Measurements from ENCODE around the gene TMPRSS7. TPM values are rescaled to one million over a fixed set of nuclear protein-coding genes. Genes with fewer than 3 reads are reported as not detected.
A peak's percentile ranks its signal among the peaks of the same experiment; 100 is the strongest.

TMPRSS7 gene
- total and polyA plus RNA-seq, 2 donors = 0.05 to 0.09 TPM

DNA sequence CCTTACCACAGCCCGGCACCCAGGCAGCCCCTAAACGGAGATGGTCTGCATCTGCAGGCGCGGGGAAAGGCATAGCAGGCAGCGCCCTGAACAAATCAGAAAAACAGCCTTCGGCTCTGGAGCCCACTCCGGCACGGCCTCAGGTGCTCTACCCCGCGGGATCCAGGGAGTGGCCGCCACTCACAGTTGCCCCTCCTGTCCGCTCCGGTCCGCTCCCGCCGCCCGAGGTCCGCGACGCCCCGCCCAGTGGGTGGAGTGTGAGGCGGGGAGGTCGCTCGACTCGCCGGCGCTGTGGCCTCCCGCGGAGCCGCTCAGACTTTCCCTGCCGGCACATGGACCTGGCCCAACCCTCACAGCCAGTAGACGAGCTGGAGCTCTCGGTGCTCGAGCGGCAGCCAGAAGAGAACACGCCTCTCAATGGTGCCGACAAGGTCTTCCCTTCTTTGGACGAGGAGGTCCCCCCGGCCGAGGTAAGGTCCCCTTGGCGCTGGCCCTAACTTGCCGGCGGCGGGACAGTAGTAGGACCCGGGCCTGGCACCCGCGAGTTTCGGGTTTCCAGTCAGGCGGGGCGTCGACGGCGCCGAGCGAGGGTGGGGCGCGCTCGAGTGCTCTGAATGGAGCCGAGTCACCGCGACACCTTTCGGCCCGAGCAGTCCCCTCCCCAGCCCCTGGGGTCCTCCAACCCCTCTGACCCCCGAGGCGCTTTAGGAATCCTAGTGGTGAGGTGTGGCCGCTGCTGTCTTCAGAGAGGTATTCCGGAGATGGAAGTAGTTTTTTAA is 51.7 kb downstream of the TMPRSS7 start, which contains the start of gene C3orf52:
Gene C3orf52 (plus strand): TSS at position 314 of the 779 bp plus-strand sequence. CDS start 19 bp downstream, at position 333.
- DNase-seq (ENCODE audit: low read depth in 6 of 9, low spot score in 9 of 9) = peak in 4 of 9 donors; percentile 35 to 73 (median 53)
- peak within 1 kb of the TSS; percentile 73 to 87 for H3K4me3 ChIP-seq (ENCODE audit: low read length in 2 of 2)
- WGBS = 1% methylated on average over 67 of the region's 67 CpGs
- H3K36me3 ChIP-seq (ENCODE audit: control insufficient read depth in 2 of 2, insufficient read depth in 2 of 2, low read length in 1 of 2) = no peaks in the 10 kb centered on the region
- H3K4me1 ChIP-seq (ENCODE audit: control insufficient read depth in 2 of 2, insufficient read depth in 2 of 2, low read length in 2 of 2) = peaks cover 30 to 46% of the 10 kb centered on the region in 2 donors
- H3K9me3 ChIP-seq (ENCODE audit: control insufficient read depth in 2 of 2, insufficient read depth in 1 of 2, low read length in 1 of 2) = no peaks in the 10 kb centered on the region
- peak within 1 kb of the TSS; percentile 32 to 81 for H3K27ac ChIP-seq (ENCODE audit: low read depth in 1 of 2, low read length in 1 of 2)
- peaks cover 0 to 10% of the 10 kb centered on the region in 2 donors for H3K27me3 ChIP-seq (ENCODE audit: control insufficient read depth in 2 of 2, insufficient read depth in 1 of 2, low read length in 1 of 2)

DNA sequence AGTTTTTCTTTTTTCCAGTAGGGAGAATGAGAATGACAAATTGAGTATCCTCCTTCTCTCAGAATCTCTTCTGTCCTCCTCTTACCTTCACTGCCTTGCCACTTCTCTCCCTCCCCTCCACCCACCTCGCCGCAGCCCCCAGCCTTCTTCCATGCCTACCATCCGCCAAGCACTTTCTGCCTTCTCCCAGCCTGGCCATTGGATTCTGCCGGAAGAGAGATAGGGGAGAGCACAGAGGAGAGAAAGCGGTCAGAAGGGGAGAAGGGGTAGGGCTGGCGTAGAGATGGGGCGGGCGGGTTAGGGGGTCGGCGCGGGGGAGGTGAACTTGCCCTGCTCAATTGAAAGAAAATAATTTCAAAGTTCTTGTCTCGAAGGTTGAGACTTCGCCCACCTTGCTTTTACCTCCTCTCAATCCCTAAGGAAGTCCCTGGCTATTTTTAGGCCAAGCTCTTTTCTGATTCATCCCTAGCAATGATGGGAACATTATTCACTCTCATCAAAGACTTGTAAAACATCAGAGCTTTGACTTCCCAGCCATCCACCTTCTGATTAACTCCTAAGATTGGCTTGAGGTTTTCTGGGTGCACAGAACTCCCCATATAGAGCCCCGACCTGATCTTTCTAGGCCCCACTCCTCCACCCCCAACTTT is 52.5 kb downstream of the TMPRSS7 start:
- no peaks in the 10 kb centered on the region for H3K9me3 ChIP-seq (ENCODE audit: control insufficient read depth in 2 of 2, insufficient read depth in 1 of 2, low read length in 1 of 2)
- WGBS = 38% methylated on average over 14 of the region's 14 CpGs
- no peaks in the 10 kb centered on the region for H3K36me3 ChIP-seq (ENCODE audit: control insufficient read depth in 2 of 2, insufficient read depth in 2 of 2, low read length in 1 of 2)
- H3K4me1 ChIP-seq (ENCODE audit: control insufficient read depth in 2 of 2, insufficient read depth in 2 of 2, low read length in 2 of 2) = peaks cover 30 to 51% of the 10 kb centered on the region in 2 donors
- no peak for DNase-seq (ENCODE audit: low read depth in 6 of 9, low spot score in 9 of 9)
- H3K27me3 ChIP-seq (ENCODE audit: control insufficient read depth in 2 of 2, insufficient read depth in 1 of 2, low read length in 1 of 2) = peaks cover 0 to 10% of the 10 kb centered on the region in 2 donors
- no peak overlapping the region for H3K27ac ChIP-seq (ENCODE audit: low read depth in 1 of 2, low read length in 1 of 2)
- H3K4me3 ChIP-seq (ENCODE audit: low read length in 2 of 2) = peak overlapping the region; percentile 73 to 87

DNA sequence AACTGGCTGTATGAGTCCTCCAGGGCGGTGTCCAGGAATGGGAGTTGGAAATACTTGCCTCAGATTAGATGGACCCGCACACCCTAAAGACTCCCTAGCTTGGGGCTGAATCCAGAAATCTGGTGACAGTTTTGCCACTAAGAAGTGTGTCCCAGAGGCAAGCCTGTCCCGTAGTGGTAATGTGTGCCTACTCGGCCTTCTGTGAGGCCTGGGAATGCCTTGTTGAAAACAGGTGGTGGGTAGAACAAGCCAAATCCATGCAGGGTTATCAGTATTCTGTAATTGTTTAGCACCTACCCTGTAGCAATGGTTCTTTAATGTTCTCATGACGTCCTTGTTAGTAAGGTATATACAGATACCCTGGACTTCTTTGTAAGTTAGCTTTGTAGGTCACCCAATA is 53.2 kb downstream of the TMPRSS7 start:
- 96% methylated on average over 5 of the region's 5 CpGs for WGBS
- DNase-seq (ENCODE audit: low read depth in 6 of 9, low spot score in 9 of 9) = no peak
- peaks cover 37 to 57% of the 10 kb centered on the region in 2 donors for H3K4me1 ChIP-seq (ENCODE audit: control insufficient read depth in 2 of 2, insufficient read depth in 2 of 2, low read length in 2 of 2)
- H3K4me3 ChIP-seq (ENCODE audit: low read length in 2 of 2) = peak overlapping the region; percentile 73 to 87
- H3K27ac ChIP-seq (ENCODE audit: low read depth in 1 of 2, low read length in 1 of 2) = no peak overlapping the region
- H3K27me3 ChIP-seq (ENCODE audit: control insufficient read depth in 2 of 2, insufficient read depth in 1 of 2, low read length in 1 of 2) = peaks cover 0 to 10% of the 10 kb centered on the region in 2 donors
- no peaks in the 10 kb centered on the region for H3K9me3 ChIP-seq (ENCODE audit: control insufficient read depth in 2 of 2, insufficient read depth in 1 of 2, low read length in 1 of 2)
- H3K36me3 ChIP-seq (ENCODE audit: control insufficient read depth in 2 of 2, insufficient read depth in 2 of 2, low read length in 1 of 2) = no peaks in the 10 kb centered on the region

DNA sequence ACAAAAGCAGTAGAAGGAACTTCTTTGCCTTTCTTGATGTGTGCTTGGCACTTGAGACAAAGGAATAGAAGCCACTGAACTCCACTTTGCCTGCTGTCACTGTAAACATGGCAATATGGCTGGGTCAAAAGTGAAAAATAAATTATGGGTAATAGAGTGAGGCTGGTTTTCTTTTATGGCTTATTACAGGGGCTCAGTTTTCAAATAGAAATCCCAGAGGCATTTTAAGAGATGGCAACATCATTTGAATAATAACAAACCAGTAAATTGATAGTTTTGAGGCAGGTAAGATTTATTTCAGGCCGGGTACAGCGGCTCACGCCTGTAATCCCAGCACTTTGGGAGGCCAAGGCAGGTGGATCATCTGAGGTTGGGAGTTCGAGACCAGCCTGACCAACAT is 54.4 kb downstream of the TMPRSS7 start:
- H3K4me1 ChIP-seq (ENCODE audit: control insufficient read depth in 2 of 2, insufficient read depth in 2 of 2, low read length in 2 of 2) = peaks cover 41 to 62% of the 10 kb centered on the region in 2 donors
- H3K9me3 ChIP-seq (ENCODE audit: control insufficient read depth in 2 of 2, insufficient read depth in 1 of 2, low read length in 1 of 2) = no peaks in the 10 kb centered on the region

DNA sequence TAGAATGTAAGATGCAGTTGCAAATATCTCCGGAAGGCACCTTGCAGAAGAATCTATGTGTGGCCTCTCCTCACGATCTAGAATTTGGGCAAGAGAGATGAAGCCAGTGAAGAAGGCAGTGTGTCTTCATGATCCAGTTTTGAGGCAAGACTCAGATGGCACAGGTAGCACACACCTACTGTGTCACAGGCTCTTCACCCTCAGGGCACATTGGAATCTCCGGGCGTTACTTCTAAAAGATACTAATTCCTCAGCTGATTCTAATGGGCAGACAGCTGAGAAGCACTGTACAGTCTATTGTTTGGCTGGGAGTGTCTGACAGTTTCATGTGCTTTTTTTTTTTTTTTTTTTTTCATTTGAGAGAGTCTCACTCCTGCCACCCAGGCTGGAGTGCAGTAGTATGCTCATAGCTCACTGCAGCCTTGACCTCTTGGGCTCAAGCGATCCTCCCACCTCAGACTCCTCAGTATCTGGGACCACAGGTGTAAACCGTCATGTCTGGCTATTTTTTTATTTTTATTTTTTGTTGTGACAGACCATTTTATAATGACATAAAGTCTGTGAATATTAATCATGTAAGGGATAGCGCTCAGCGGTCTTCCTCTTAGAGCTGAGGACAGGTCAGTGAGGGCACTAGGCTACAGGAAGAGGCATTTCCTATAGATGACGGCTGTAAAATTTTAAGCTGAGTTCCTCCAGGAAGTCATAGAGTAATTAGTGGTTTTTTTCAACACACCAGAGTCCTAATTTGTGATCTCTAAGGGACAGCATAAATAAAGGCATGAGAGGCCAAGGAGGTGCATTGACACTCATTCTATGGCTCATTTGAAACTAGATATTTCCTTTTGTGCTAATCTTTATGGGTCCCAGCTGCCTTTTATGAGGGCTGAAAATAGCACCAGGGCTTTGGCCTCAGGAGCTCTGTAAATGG is 55.7 kb downstream of the TMPRSS7 start:
- H3K27ac ChIP-seq (ENCODE audit: low read depth in 1 of 2, low read length in 1 of 2) = peak overlapping the region in 1 of 2 donors; percentile 8
- 89% methylated on average over 9 of the region's 9 CpGs for WGBS
- no peak for DNase-seq (ENCODE audit: low read depth in 6 of 9, low spot score in 9 of 9)
- no peaks in the 10 kb centered on the region for H3K9me3 ChIP-seq (ENCODE audit: control insufficient read depth in 2 of 2, insufficient read depth in 1 of 2, low read length in 1 of 2)
- no peak overlapping the region for H3K4me3 ChIP-seq (ENCODE audit: low read length in 2 of 2)
- H3K27me3 ChIP-seq (ENCODE audit: control insufficient read depth in 2 of 2, insufficient read depth in 1 of 2, low read length in 1 of 2) = peaks cover 0 to 10% of the 10 kb centered on the region in 2 donors
- H3K4me1 ChIP-seq (ENCODE audit: control insufficient read depth in 2 of 2, insufficient read depth in 2 of 2, low read length in 2 of 2) = peaks cover 33 to 49% of the 10 kb centered on the region in 2 donors
- peaks cover 0 to 4% of the 10 kb centered on the region in 2 donors for H3K36me3 ChIP-seq (ENCODE audit: control insufficient read depth in 2 of 2, insufficient read depth in 2 of 2, low read length in 1 of 2)

More for the DNA sequence above, 54.4 kb downstream of the TMPRSS7 start:
- Histone ChIP-seq H3K27ac (ENCODE audit: low read depth in 1 of 2, low read length in 1 of 2) (no peak overlapping the region), H3K4me3 (ENCODE audit: low read length in 2 of 2) (no peak overlapping the region), H3K36me3 (ENCODE audit: control insufficient read depth in 2 of 2, insufficient read depth in 2 of 2, low read length in 1 of 2) (no peaks in the 10 kb centered on the region), H3K27me3 (ENCODE audit: control insufficient read depth in 2 of 2, insufficient read depth in 1 of 2, low read length in 1 of 2) (peaks cover 0 to 10% of the 10 kb centered on the region in 2 donors)
- DNase-seq (ENCODE audit: low read depth in 6 of 9, low spot score in 9 of 9) = no peak
- WGBS = 74% methylated on average over 4 of the region's 4 CpGs

DNA sequence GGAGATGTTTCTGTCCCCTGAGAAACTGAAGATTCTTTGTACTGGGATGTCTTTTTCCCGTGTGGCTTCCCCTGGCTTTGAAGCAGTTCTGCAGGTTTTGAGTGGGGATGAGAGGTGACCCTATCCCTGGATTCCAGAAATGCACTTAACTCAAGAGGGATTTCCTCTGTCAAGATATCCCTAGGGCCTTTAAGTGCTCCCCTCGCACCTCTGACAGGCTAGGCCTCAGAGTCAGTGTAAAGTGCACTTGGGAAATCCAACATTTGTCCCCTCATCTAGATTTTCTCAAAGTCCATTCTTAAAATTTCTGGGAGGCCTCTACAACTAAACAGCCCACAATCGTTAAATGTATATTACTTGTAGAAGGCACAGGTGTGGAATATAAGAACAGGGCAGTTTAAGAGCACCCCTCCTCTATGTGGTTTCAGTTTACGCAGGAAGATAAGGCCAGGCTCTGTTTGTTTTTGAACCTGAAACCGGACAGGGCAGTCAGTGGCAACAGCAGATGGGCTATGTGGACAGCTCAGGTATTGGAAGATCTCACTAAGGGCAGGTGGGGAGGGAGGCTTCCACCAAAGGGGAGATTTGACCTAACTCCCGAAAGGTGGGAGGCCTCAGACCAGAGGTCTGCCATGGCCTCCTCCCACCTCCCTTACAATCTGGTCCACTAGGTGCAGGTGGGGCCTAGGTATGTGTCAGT is 56.5 kb downstream of the TMPRSS7 start:
- peaks cover 0 to 5% of the 10 kb centered on the region in 2 donors for H3K36me3 ChIP-seq (ENCODE audit: control insufficient read depth in 2 of 2, insufficient read depth in 2 of 2, low read length in 1 of 2)
- DNase-seq (ENCODE audit: low read depth in 6 of 9, low spot score in 9 of 9) = no peak
- H3K27ac ChIP-seq (ENCODE audit: low read depth in 1 of 2, low read length in 1 of 2) = no peak overlapping the region
- 86% methylated on average over 6 of the region's 6 CpGs for WGBS
- H3K4me1 ChIP-seq (ENCODE audit: control insufficient read depth in 2 of 2, insufficient read depth in 2 of 2, low read length in 2 of 2) = peaks cover 27 to 43% of the 10 kb centered on the region in 2 donors
- H3K4me3 ChIP-seq (ENCODE audit: low read length in 2 of 2) = no peak overlapping the region
- H3K9me3 ChIP-seq (ENCODE audit: control insufficient read depth in 2 of 2, insufficient read depth in 1 of 2, low read length in 1 of 2) = no peaks in the 10 kb centered on the region
- peaks cover 0 to 7% of the 10 kb centered on the region in 2 donors for H3K27me3 ChIP-seq (ENCODE audit: control insufficient read depth in 2 of 2, insufficient read depth in 1 of 2, low read length in 1 of 2)

DNA sequence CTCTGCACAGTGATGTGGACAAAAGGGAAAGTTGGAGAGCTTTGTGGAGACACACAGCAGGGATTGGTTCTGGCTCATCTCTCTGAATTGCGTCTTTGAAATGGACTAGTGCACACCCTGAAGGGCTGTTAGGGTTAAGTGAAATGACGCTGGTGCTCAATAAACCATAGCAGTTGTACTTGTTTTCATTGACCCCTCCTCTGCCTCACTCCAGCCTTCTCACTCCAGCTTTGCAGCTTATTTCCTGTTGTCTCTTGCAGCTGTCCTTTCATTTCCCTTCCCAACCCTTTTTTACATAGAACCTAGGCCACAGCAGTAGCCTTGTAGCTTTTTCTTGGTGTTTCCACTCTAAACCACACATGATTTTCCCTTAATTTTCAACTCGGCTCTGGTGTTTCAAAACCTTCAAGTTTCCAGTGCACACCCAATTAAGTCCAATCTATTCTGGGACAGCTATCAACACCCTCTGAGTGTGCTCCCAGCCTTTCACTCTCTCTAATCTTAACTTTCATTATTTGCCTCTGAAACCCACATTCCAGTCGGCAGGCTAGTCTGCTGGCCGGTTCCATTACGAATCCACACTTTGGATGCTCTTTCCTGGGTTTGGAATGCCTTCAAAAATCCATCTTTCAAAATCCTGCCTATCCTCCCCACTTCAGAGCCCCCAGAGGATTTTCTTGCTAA is 58.1 kb downstream of the TMPRSS7 start:
- no peaks in the 10 kb centered on the region for H3K27me3 ChIP-seq (ENCODE audit: control insufficient read depth in 2 of 2, insufficient read depth in 1 of 2, low read length in 1 of 2)
- H3K4me3 ChIP-seq (ENCODE audit: low read length in 2 of 2) = no peak overlapping the region
- H3K9me3 ChIP-seq (ENCODE audit: control insufficient read depth in 2 of 2, insufficient read depth in 1 of 2, low read length in 1 of 2) = no peaks in the 10 kb centered on the region
- H3K4me1 ChIP-seq (ENCODE audit: control insufficient read depth in 2 of 2, insufficient read depth in 2 of 2, low read length in 2 of 2) = peaks cover 27 to 38% of the 10 kb centered on the region in 2 donors
- DNase-seq (ENCODE audit: low read depth in 6 of 9, low spot score in 9 of 9) = peak in 1 of 9 donors; percentile 58
- H3K27ac ChIP-seq (ENCODE audit: low read depth in 1 of 2, low read length in 1 of 2) = peak overlapping the region; percentile 65 to 70
- whole genome bisulfite sequencing = 74% methylated on average over 6 of the region's 6 CpGs
- peaks cover 0 to 5% of the 10 kb centered on the region in 2 donors for H3K36me3 ChIP-seq (ENCODE audit: control insufficient read depth in 2 of 2, insufficient read depth in 2 of 2, low read length in 1 of 2)

DNA sequence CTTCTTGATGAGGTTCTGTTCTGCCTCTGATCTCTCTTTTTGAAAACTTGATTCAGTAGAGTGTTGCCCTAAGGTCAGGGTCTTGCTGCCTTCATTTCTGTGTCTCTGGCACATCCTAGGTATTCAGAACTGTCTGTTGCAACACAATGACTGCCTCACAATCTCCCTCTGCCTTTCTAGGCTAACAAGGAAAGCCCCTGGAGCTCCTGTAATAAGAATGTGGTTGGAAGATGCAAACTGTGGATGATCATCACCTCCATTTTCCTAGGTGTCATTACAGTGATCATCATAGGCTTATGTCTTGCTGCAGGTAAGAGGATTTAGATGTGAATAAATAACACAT is 58.6 kb downstream of the TMPRSS7 start:
- no peak for DNase-seq (ENCODE audit: low read depth in 6 of 9, low spot score in 9 of 9)
- no peak overlapping the region for H3K4me3 ChIP-seq (ENCODE audit: low read length in 2 of 2)
- no peaks in the 10 kb centered on the region for H3K9me3 ChIP-seq (ENCODE audit: control insufficient read depth in 2 of 2, insufficient read depth in 1 of 2, low read length in 1 of 2)
- no peaks in the 10 kb centered on the region for H3K27me3 ChIP-seq (ENCODE audit: control insufficient read depth in 2 of 2, insufficient read depth in 1 of 2, low read length in 1 of 2)
- peaks cover 27 to 36% of the 10 kb centered on the region in 2 donors for H3K4me1 ChIP-seq (ENCODE audit: control insufficient read depth in 2 of 2, insufficient read depth in 2 of 2, low read length in 2 of 2)
- peak overlapping the region; percentile 53 to 70 for H3K27ac ChIP-seq (ENCODE audit: low read depth in 1 of 2, low read length in 1 of 2)
- peaks cover 0 to 7% of the 10 kb centered on the region in 2 donors for H3K36me3 ChIP-seq (ENCODE audit: control insufficient read depth in 2 of 2, insufficient read depth in 2 of 2, low read length in 1 of 2)
